Heart right ventricle (tissue), 16 donors: ENCODE results near the gene SOX11. TPM values are rescaled to one million over a fixed set of nuclear protein-coding genes. Genes with fewer than 3 reads are reported as not detected.

ENCODE experiments used
- ATAC-seq, 8 donors: fragments of 200-7000 bp; cut with Tn5 transposase; one replicate each; pipeline ENCODE4 v1.9.1; 2020; ENCODE audit warnings: mild to moderate bottlenecking in 8 of 8, moderate library complexity in 8 of 8, moderate number of reproducible peaks in 1 of 8
- DNase-seq, 2 donors: peaks; one replicate each; pipeline ENCODE4 v3.0.0-alpha.2; 2020
- H3K27ac ChIP-seq, 10 donors: fragments of 200-600 bp; sonication (generic) in 2 of 10; one replicate each; pipeline versions ENCODE4 v1.5.0 to v1.8.0; 2020 to 2022; ENCODE audit warnings: mild to moderate bottlenecking in 3 of 10
- H3K27me3 ChIP-seq, 7 donors: fragments of 200-600 bp; one replicate each; pipeline ENCODE4 v1.8.0; 2021 to 2022; ENCODE audit warnings: mild to moderate bottlenecking in 2 of 7
- H3K36me3 ChIP-seq, 9 donors: fragments of 200-600 bp; sonication (generic) in 1 of 9; one replicate each; pipeline versions ENCODE4 v1.5.0 to v1.8.0; 2020 to 2022; ENCODE audit warnings: mild to moderate bottlenecking in 2 of 9
- H3K4me1 ChIP-seq, 9 donors: fragments of 200-600 bp; sonication (generic) in 1 of 9; one replicate each; pipeline versions ENCODE4 v1.5.0 to v1.8.0; 2020 to 2022; ENCODE audit warnings: mild to moderate bottlenecking in 4 of 9
- H3K4me3 ChIP-seq, 10 donors: fragments of 200-600 bp; sonication (generic) in 2 of 10; one replicate each; pipeline versions ENCODE4 v1.5.0 to v1.8.0; 2020 to 2022; ENCODE audit warnings: mild to moderate bottlenecking in 7 of 10, moderate library complexity in 2 of 10
- H3K9me3 ChIP-seq, 11 donors: fragments of 200-600 bp in 10 of 11; sonication (generic) in 2 of 11; one replicate each; pipeline versions ENCODE4 v1.5.0 to v1.8.0; 2013 to 2022; ENCODE audit warnings: mild to moderate bottlenecking in 2 of 11, control low read depth in 1 of 11, moderate library complexity in 1 of 11
- WGBS, 2 donors: extraction: QIAGEN DNeasy Blood & Tissue Kit; methylation state at CpG; one replicate each; pipeline ENCODE4 v1.1.7; 2013; ENCODE audit warnings: inconsistent platforms in 1 of 2; 5-methylcytosine and 5-hydroxymethylcytosine counted together
- intact Hi-C, 10 donors: fragments of 100-400 bp; cut with DNase I; formaldehyde crosslinking; loops; one replicate each; pipeline versions ENCODE4 v1.11.1 to v1.14.2; 2022
- polyA plus RNA-seq, 2 donors: library from polyadenylated mRNA; stranded (reverse); fragments of 200-250 nt; gene quantifications; one replicate each; pipeline ENCODE4 v1.2.3, GENCODE V29; 2013
- total RNA-seq, 10 donors: library from RNA; stranded (reverse); fragmentation: NEBNext Ultra II Directional in 3 of 10; extraction: Animal tissue kit (Norgen Biotek cat#: 25700) in 3 of 10; gene quantifications; one replicate each; pipeline versions ENCODE4 v1.2.1 to v1.2.4, GENCODE V29; 2021 to 2023
- TF ChIP-seq, protein P1 (sequence below), 9 donors: fragments of 200-600 bp; sonication (generic) in 2 of 9; IDR thresholded peaks; one replicate each; pipeline versions ENCODE4 v1.5.0 to v1.8.0; 2021 to 2022; ENCODE audit warnings: antibody characterized with exemption in 9 of 9, mild to moderate bottlenecking in 5 of 9, moderate library complexity in 1 of 9
- donor health status: Arrhythmogenic right ventricular cardiomyopathy.
- donor health status: ischemic (EF 13 %, LVEDD 7.1; RV severe dilation, severe dysfunction).
- donor health status: healthy with polysubstance abuse.
- donor health status: DM: no; HTN: yes; CAD: no.
- donor health status: DM: no; HTN: no; CAD: no.
- donor health status: ischemic (EF 25% LVEDD 6.9; RV normal size, moderate dysfunction).
- donor health status: ischemic (EF 25% LVEDD 5.7; RV mildly dilated, moderate dysfunction).
- donor health status: healthy.
- donor health status: DM: yes; HTN: yes; CAD: no.
- donor health status: Ischemic cardiomyopathy.
- donor health status: ischemic (EF 35%, LVEDD 5.7; RV mildly dilated, moderate dysfunction).
- donor health status: nonischemic (EF 11% LVEDD 7.7; RV severe dilation, severe dysfunction).
- donor health status: DM: yes; HTN: yes; CAD: no.
- donor health status: PGD.
- donor health status: ischemic (EF 29% LVEDD 5.4; RV normal size, mild dysfunction).
- donor health status: nonischemic (EF 23%, LVEDD 6.1; RV moderate dilation, normal function).

SOX11 gene
- total and polyA plus RNA-seq, 12 donors = 0.25 to 5.8 (median 1.3) TPM

- peak overlapping the region in 1 of 10 donors; percentile 83 for H3K27ac ChIP-seq
- intact Hi-C loops = loop anchor here in 5 of 10 donors (5.0 to 10.0 kb wide), 2 partner anchors 217 to 220 kb away; no protein-coding TSS in a partner anchor
- 42 to 62% methylated on average over 8 of the region's 8 CpGs for WGBS, 2 donors
- H3K4me3 ChIP-seq = peak overlapping the region in 6 of 10 donors; percentile 35 to 55 (median 48)
- no peaks in the 10 kb centered on the region for H3K9me3 ChIP-seq
- DNase-seq (no peak), ATAC-seq (no peak)
- TF ChIP-seq, protein P1, sequence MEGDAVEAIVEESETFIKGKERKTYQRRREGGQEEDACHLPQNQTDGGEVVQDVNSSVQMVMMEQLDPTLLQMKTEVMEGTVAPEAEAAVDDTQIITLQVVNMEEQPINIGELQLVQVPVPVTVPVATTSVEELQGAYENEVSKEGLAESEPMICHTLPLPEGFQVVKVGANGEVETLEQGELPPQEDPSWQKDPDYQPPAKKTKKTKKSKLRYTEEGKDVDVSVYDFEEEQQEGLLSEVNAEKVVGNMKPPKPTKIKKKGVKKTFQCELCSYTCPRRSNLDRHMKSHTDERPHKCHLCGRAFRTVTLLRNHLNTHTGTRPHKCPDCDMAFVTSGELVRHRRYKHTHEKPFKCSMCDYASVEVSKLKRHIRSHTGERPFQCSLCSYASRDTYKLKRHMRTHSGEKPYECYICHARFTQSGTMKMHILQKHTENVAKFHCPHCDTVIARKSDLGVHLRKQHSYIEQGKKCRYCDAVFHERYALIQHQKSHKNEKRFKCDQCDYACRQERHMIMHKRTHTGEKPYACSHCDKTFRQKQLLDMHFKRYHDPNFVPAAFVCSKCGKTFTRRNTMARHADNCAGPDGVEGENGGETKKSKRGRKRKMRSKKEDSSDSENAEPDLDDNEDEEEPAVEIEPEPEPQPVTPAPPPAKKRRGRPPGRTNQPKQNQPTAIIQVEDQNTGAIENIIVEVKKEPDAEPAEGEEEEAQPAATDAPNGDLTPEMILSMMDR (IDR thresholded peaks at IDR 0.05) = no peak
- peaks cover 2 to 36% (median 26%) of the 10 kb centered on the region in 9 donors for H3K4me1 ChIP-seq
- peaks cover 20 to 98% (median 94%) of the 10 kb centered on the region in 7 donors for H3K27me3 ChIP-seq
- no peaks in the 10 kb centered on the region for H3K36me3 ChIP-seq
Observed at GRCh38 chr2:5697562-5697961, 5.4 kb downstream of the SOX11 start.

- WGBS, 2 donors = 88 to 90% methylated on average over 4 of the region's 4 CpGs
- Histone ChIP-seq H3K9me3 (no peaks in the 10 kb centered on the region), H3K4me3 (no peak overlapping the region), H3K36me3 (no peaks in the 10 kb centered on the region), H3K4me1 (peaks cover 2 to 31% (median 21%) of the 10 kb centered on the region in 9 donors), H3K27ac (no peak overlapping the region), H3K27me3 (peaks cover 14 to 98% (median 91%) of the 10 kb centered on the region in 7 donors)
- DNase-seq (no peak), ATAC-seq (no peak)
- intact Hi-C loops = loop anchor here in 5 of 10 donors (5.0 to 10.0 kb wide), 2 partner anchors 217 to 219 kb away; no protein-coding TSS in a partner anchor
- TF ChIP-seq, protein P1 (IDR thresholded peaks at IDR 0.05) = no peak
Observed at GRCh38 chr2:5698134-5698533, 6.0 kb downstream of the SOX11 start.

DNA sequence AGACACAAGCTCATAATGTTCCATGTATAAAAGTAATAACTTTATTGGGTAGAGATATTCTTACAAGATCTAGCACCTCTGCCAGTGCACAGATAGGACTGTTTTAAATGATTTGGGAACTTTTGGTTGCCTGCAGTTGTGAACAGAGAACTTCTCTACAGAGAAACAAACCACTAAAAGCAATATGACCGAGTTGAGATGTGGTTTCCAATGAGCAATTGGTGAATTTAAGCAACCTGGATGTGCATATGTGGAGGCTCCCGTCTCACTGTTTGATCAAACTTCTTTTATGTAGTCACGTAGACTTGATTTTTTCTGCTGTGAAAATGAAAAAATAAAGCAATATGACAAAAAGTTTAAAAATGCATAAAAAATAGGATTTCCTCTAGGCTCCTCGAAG lies 7.8 kb downstream of the SOX11 start:
- TF ChIP-seq, protein P1 (IDR thresholded peaks at IDR 0.05) = no peak
- Histone ChIP-seq H3K27me3 (peaks cover 7 to 88% (median 80%) of the 10 kb centered on the region in 7 donors), H3K4me3 (no peak overlapping the region), H3K36me3 (no peaks in the 10 kb centered on the region), H3K27ac (no peak overlapping the region), H3K4me1 (peaks cover 2 to 22% (median 16%) of the 10 kb centered on the region in 9 donors), H3K9me3 (no peaks in the 10 kb centered on the region)
- intact Hi-C loops = loop anchor here in 5 of 10 donors (5.0 to 10.0 kb wide), 2 partner anchors 215 to 217 kb away; no protein-coding TSS in a partner anchor
- ATAC-seq (no peak), DNase-seq (no peak)
- WGBS, 2 donors = 92 to 93% methylated on average over 4 of the region's 4 CpGs

GRCh38 chr2:5700551-5700950 lies 8.4 kb downstream of the SOX11 start:
- ATAC-seq (no peak), DNase-seq (no peak)
- Histone ChIP-seq H3K36me3 (no peaks in the 10 kb centered on the region), H3K27ac (no peak overlapping the region), H3K9me3 (no peaks in the 10 kb centered on the region), H3K4me1 (peaks cover 2 to 19% (median 16%) of the 10 kb centered on the region in 9 donors), H3K27me3 (peaks cover 7 to 83% (median 74%) of the 10 kb centered on the region in 7 donors), H3K4me3 (no peak overlapping the region)
- TF ChIP-seq, protein P1 (IDR thresholded peaks at IDR 0.05) = no peak
- intact Hi-C loops = no loop called here
- 89 to 93% methylated on average over 5 of the region's 5 CpGs for WGBS, 2 donors
